Osteoblast (primary cell): Measurements from ENCODE around the gene MELTF. TPM values are rescaled to one million over a fixed set of nuclear protein-coding genes. Genes with fewer than 3 reads are reported as not detected.

Source experiments
- DNase-seq: peaks from one replicate; pipeline ENCODE4 v3.0.0; 2011; ENCODE audit warnings: low spot score, mixed read lengths; ENCODE audit not compliant: insufficient read length; ENCODE audit errors: missing footprints
- H2AFZ ChIP-seq: 2 replicates; pipeline ENCODE4 v1.6.0; 2011; ENCODE audit warnings: mild to moderate bottlenecking, low read length
- H3K27ac ChIP-seq: 2 replicates; pipeline ENCODE4 v1.5.1; 2011; ENCODE audit warnings: mild to moderate bottlenecking, low read depth, low read length, moderate library complexity
- H3K27me3 ChIP-seq: 2 replicates; pipeline ENCODE4 v1.6.0; 2012; ENCODE audit warnings: mild to moderate bottlenecking, control low read depth, inconsistent platforms, low read length, moderate library complexity; ENCODE audit not compliant: insufficient read depth
- H3K36me3 ChIP-seq: 2 replicates; pipeline ENCODE4 v1.5.1; 2011; ENCODE audit warnings: mild to moderate bottlenecking, low read length, control low read depth, moderate library complexity; ENCODE audit not compliant: insufficient read depth
- H3K4me1 ChIP-seq: 2 replicates; pipeline ENCODE4 v1.5.1; 2011; ENCODE audit warnings: mild to moderate bottlenecking, low read length, control low read depth, moderate library complexity; ENCODE audit not compliant: insufficient read depth
- H3K4me2 ChIP-seq: 2 replicates; pipeline ENCODE4 v1.6.0; 2011; ENCODE audit warnings: mild to moderate bottlenecking, low read length; ENCODE audit not compliant: insufficient read depth
- H3K4me3 ChIP-seq: fragments of 200-600 bp; sonication (generic); 3 replicates; pipeline ENCODE4 v1.5.1; 2012; ENCODE audit warnings: mild to moderate bottlenecking, low read length, inconsistent platforms; ENCODE audit not compliant: insufficient read depth
- H3K79me2 ChIP-seq: 2 replicates; pipeline ENCODE4 v1.6.0; 2012; ENCODE audit warnings: mild to moderate bottlenecking, low read length, control low read depth, inconsistent platforms; ENCODE audit not compliant: insufficient read depth
- H3K9me3 ChIP-seq: 2 replicates; pipeline ENCODE4 v1.5.1; 2011; ENCODE audit warnings: low read depth, low read length, control low read depth
- H4K20me1 ChIP-seq: 2 replicates; pipeline ENCODE4 v1.6.0; 2012; ENCODE audit warnings: mild to moderate bottlenecking, low read length, control low read depth; ENCODE audit not compliant: insufficient read depth
- total RNA-seq: library from RNA; depleted of rRNA; stranded (reverse); fragments of >200 nt; gene quantifications from 2 replicates; pipeline ENCODE4 v1.2.3, GENCODE V29; 2012
- TF ChIP-seq, protein P1 (sequence below): IDR thresholded peaks from 2 replicates; pipeline ENCODE4 v1.5.1; 2011; ENCODE audit warnings: mild to moderate bottlenecking, low read depth, low read length, moderate library complexity; ENCODE audit errors: extremely low read depth

MELTF gene
- total RNA-seq, 1 donor, result 5.1 TPM

- DNase-seq, result peak; percentile 100
- H3K9me3 ChIP-seq, result no peaks in the 10 kb centered on the region
- peak overlapping the region; percentile 72 for H3K4me3 ChIP-seq
- peak overlapping the region; percentile 83 for H3K4me2 ChIP-seq
- no peaks in the 10 kb centered on the region for H3K79me2 ChIP-seq
- H3K27me3 ChIP-seq, result no peaks in the 10 kb centered on the region
- no peaks in the 10 kb centered on the region for H4K20me1 ChIP-seq
- no peaks in the 10 kb centered on the region for H3K36me3 ChIP-seq
- TF ChIP-seq, protein P1, sequence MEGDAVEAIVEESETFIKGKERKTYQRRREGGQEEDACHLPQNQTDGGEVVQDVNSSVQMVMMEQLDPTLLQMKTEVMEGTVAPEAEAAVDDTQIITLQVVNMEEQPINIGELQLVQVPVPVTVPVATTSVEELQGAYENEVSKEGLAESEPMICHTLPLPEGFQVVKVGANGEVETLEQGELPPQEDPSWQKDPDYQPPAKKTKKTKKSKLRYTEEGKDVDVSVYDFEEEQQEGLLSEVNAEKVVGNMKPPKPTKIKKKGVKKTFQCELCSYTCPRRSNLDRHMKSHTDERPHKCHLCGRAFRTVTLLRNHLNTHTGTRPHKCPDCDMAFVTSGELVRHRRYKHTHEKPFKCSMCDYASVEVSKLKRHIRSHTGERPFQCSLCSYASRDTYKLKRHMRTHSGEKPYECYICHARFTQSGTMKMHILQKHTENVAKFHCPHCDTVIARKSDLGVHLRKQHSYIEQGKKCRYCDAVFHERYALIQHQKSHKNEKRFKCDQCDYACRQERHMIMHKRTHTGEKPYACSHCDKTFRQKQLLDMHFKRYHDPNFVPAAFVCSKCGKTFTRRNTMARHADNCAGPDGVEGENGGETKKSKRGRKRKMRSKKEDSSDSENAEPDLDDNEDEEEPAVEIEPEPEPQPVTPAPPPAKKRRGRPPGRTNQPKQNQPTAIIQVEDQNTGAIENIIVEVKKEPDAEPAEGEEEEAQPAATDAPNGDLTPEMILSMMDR, result peak; percentile 51
- H2AFZ ChIP-seq, result peak overlapping the region; percentile 70
- peak overlapping the region; percentile 41 for H3K27ac ChIP-seq
- H3K4me1 ChIP-seq, result peaks cover 8% of the 10 kb centered on the region
Measured at GRCh38 chr3:197002701-197003454, 26.7 kb downstream of the MELTF start.

DNA sequence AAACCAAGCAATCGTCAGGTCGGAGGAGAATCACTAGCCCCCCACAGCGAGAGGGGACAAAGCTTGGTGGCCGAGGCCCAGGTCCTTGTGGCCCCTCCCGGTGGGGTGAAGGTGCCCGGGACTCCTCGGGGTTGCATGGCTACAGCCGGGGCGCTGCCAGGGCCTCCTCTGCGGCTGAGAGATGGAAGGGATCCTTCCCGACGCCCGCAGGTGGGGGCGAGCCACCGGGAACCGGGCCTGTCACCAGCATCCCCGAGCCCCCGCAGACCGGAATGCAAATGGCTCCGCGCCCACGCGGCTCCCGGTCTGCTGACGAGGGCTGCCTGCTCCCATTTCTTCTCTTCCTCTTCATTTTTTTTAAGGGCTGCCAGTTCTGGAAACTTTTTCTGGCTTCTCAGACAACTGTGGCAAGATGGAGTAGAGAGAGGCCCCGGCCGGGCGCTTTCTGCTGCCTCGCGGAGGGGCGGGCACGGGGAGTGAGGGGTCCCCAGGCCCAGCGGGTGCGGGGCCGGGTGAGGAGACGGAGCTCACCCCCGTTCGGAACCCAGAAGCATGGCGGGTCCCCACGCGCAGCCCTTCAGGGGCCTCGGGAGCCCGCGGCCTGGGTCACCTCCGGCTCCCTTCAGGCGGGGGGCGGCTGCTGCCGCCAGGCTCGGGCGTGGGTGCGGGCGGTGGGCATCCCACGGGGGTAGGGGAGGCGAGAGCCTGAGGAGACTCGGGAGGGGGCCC is 27.5 kb downstream of the MELTF start:
- peak overlapping the region; percentile 72 for H3K4me3 ChIP-seq
- no peaks in the 10 kb centered on the region for H3K27me3 ChIP-seq
- peak overlapping the region; percentile 70 for H2AFZ ChIP-seq
- no peaks in the 10 kb centered on the region for H4K20me1 ChIP-seq
- H3K36me3 ChIP-seq, result no peaks in the 10 kb centered on the region
- TF ChIP-seq, protein P1, result no peak
- DNase-seq, result peak; percentile 95
- H3K4me2 ChIP-seq, result peak overlapping the region; percentile 83
- H3K79me2 ChIP-seq, result no peaks in the 10 kb centered on the region
- H3K4me1 ChIP-seq, result peaks cover 8% of the 10 kb centered on the region
- no peaks in the 10 kb centered on the region for H3K9me3 ChIP-seq
- H3K27ac ChIP-seq, result peak overlapping the region; percentile 41

DNA sequence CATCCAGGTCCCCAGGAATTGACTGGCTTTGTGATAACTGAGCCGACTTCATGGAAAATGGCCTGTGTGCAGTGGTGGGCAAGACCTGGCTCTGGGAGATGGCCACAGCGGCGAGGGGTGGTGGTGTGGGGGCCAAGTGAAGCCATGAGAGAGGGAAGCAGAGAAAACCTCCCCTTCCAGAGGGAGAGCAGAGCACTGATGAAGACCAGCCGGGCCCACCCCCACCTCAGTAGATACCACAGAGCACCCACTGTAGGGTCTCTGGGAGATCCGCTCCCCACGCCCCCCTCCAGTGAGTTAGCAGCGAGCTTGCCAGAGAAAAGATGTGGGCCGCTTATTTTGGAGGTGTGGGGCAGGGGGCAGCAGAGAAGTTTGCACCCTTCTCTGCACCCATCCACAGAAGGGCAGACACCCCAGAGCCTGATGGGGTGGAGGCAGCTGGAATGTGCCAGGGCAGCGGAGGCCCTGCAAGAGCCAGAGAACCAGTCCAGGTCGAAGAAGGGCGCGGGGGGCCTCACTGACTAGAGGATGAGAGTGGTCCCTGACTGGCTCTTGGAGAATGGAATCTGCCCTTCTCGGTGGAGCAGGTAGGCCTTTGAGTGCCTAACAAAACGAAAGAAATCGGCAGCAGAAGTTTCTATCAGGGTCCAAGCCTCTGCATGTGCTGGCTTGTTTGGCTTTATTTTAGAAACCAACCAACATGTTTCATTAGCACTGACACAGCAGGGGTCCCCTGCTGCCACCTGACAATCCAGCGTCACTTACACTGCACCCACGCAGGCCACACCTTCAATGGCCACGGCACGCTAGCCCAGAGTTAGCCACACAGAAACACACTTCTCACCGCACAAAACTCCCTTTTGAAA is 28.3 kb downstream of the MELTF start:
- no peaks in the 10 kb centered on the region for H3K9me3 ChIP-seq
- DNase-seq, result peak; percentile 79
- no peaks in the 10 kb centered on the region for H3K36me3 ChIP-seq
- H2AFZ ChIP-seq, result peak overlapping the region; percentile 70
- no peaks in the 10 kb centered on the region for H3K79me2 ChIP-seq
- H4K20me1 ChIP-seq, result no peaks in the 10 kb centered on the region
- TF ChIP-seq, protein P1, result no peak
- H3K27me3 ChIP-seq, result no peaks in the 10 kb centered on the region
- H3K27ac ChIP-seq, result no peak overlapping the region
- peak overlapping the region; percentile 72 for H3K4me3 ChIP-seq
- H3K4me1 ChIP-seq, result peaks cover 8% of the 10 kb centered on the region
- H3K4me2 ChIP-seq, result peak overlapping the region; percentile 83
